HG03103 (cell line): ENCODE data around the gene ADORA2A.

Experiments
- ATAC-seq: cut with Tn5 transposase; IDR thresholded peaks from one replicate; pipeline ENCODE4 v1.9.1; 2021; ENCODE audit warnings: low read depth; ENCODE audit not compliant: unreplicated experiment

ADORA2A gene

DNA sequence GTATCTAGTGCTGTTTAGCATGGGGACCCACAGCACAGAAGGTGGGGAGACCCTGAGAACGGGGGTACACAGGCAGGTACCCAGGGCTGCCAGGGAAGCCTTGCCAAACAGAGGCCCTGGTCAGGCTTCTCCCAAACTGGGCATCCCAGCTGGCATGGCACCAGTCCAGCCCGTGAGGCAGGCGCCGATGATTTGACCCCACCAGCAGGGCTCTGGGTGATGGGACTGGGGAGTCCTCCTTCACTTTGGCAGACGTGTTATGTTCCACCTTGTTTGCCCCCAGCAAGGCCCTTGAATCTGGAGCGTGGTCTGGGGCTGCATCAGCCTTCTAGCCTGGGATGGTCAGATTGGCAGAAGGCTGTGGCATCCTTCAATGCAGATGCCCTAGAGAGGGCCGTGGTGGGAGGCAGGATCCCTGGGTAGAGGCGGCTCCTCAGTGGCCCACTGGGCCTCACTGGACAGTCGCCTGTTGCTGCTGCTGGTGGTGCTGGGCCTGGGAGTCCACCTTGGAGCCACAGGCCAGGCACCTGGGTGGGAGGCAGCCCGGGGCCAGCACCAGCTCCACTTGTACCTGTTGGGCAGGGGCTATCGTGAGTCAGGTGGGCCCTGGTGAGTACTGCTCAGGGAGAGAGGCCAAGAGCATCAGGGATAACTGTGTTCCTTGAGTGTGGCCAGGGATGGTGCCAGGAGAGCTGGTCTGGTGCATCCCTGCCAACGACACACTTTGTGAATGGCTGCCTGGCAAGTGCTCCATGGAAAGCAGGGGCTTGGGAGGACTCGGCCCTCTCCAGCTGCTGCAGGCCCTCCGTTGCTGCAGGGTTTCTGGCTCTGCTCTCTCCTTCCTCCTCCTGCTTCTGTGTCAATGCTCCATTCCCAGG, 3.3 kb downstream of the ADORA2A start:
- no peak for ATAC-seq

DNA sequence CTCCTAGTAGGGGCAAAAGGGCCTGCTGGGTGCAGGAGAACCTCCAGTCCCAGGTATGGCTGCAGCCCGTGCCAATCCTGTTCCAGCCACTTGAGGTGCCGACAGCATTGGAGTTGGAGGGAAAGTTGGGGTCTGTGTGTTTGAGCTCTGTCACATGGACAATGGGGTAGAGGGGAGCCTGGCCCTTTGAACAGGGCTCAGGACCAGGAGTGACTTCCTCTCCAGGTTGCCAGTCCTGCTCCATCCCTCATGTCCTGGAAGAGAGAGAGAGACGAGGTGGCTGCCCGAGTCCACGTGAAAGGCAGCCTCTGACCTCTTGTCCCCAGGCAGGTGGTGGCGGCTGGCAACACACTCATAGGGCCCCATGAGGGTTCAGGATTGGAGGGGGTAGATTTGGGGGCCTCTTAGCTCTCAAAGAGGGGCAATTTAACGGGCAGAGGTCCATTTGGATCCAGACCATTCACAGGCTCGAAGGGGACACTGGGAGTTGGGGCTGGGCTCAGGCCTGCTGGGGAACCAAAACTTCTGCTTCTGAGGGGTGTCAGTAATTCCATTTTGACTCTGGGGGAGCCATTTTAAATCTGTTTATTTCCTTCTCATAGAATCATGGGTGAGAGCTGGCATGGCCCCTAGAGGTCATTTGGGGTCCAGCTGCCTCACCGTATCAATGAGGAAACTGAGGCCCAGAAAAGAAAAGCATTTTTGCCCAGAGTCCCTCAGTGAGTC, 4.1 kb downstream of the ADORA2A start:
- no peak for ATAC-seq

DNA sequence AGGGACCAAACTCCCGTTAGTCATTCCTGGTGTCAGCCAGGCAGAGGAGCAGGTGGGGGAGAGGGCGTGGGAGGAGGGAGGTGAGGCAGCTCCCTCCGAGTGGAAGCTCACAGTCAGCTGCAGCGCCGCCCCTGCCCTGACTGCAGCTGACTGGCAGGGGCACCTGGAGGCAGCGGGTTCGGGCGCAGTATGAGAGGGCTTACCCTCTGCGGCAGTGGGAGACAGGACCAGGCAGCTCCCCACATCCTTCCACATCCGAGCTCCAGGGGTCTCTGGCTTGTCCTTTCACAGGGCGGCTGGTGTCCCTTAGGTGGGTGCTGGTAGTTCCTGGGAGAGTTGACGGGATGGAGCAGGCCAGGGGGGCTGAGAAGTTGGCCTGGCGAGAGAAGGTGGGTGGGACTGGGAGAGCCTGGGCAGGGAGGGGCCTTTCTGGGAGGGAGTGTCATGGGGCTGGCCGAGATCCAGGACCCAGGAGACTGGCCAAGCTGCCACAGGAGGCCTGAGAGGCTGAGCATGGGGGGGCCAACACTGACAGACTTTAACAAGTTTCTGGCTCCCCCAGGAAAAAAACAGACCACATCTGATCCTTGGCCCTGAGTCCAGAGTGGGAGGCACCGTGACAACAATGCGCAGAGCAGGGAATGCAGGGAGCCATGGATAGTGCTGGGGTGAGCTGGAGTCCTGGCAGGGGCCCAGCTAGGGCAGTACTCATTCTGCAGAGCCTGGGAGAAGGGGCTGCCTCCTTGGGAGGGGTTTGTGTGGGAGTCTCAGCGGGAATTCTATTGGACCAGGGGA, 4.9 kb downstream of the ADORA2A start:
- no peak for ATAC-seq

DNA sequence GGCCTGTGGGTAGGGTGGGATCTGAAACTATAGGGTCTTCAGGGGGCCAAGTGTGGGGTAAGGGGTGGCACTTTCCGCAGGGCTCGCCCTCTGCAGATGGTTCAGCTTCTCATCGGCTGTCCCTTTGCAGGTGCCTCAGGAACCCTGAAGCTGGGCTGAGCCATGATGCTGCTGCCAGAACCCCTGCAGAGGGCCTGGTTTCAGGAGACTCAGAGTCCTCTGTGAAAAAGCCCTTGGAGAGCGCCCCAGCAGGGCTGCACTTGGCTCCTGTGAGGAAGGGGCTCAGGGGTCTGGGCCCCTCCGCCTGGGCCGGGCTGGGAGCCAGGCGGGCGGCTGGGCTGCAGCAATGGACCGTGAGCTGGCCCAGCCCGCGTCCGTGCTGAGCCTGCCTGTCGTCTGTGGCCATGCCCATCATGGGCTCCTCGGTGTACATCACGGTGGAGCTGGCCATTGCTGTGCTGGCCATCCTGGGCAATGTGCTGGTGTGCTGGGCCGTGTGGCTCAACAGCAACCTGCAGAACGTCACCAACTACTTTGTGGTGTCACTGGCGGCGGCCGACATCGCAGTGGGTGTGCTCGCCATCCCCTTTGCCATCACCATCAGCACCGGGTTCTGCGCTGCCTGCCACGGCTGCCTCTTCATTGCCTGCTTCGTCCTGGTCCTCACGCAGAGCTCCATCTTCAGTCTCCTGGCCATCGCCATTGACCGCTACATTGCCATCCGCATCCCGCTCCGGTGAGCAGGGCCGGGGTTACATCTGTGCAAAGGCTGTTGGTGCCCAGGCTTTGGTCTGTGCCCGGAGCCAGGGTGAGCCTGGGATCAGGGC, 5.8 kb downstream of the ADORA2A start:
- ATAC-seq = no peak

DNA sequence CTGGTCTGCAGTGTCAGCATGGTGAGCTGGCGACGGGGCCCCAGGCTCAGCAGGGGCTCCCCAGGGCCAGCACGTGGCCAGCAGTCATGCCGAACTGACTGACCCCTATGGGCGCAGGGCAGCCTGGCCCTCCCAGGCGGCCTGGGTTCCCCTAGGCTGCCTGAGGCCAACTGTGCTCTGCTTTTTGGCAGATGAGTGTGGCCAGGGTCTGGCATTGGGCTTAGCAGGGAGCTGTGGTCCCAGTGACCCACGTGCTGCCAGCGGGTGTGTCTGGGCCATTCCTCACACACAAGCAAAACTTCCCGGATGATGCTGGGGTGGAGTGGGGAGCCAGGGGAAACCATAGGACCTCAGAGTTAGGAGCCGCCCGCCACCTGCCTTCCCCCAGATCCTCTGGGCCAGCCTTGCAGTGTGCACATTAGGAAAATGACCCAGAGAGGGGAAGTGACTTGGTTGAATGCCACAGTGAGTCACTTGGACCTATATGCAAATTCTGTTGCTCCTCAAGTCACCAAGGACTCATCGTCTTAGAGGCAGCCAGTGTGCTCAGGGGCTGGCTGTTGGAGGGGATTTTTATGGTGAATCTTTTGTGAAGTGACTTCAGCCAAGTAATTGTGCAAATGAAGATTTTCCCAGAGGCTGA, 6.5 kb downstream of the ADORA2A start:
- no peak for ATAC-seq

DNA sequence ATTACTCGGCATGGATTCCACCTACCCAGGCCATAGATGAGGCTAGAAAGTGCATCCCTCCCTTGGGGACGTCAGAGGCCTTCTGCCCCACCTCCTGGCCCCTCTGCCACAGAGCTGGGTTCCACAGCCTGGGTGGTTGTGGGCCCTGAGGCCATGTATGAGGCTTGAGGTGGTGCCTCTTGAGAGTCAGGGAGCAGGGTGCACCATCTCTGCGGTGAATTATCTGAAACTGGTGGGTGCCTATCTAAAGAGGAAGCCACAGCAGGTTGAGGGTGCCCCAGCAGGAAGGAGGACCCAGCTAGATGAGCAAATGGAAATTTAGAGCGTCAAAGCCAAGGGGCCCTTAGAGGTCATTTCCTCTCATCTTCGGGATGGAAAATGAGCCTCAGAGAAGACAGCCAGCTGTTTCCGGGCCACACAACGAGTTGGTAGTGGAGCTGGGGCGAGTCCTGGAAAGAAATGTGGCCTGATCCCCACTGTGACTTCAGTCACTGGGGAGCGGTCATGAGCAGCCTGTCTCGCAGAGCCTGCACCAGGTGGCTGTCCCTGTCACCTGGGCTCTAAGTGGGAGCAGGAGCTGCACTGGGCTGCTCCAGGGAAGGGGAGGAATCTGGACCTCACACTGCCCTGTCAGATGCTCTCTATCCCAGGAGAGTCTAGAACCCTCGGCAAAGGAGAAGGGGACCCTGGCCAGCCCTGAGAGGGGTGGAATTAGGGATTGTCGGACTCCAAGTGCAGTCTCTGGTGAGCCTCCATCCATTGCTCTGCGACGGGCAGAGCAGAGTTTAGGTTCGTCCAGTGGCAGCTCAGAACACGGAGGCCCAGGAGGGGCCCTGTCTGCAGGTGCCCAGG, 7.3 kb downstream of the ADORA2A start:
- no peak for ATAC-seq

DNA sequence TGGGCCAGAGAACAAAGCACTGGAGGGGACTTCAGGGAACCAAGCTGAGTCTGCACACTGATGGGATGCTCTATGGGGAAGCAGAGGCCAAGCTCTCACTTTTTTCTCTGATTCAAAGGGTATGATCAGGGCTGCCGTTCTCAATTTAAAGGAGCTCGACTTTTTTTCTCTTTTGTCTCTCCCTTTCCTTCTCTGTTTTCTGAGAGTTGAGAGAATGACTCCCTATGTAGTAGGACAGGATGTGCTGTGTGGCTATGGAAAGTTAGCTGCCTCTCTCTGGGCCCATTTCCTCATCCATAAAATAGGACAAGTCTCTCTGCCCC, 7.9 kb downstream of the ADORA2A start:
- no peak for ATAC-seq

DNA sequence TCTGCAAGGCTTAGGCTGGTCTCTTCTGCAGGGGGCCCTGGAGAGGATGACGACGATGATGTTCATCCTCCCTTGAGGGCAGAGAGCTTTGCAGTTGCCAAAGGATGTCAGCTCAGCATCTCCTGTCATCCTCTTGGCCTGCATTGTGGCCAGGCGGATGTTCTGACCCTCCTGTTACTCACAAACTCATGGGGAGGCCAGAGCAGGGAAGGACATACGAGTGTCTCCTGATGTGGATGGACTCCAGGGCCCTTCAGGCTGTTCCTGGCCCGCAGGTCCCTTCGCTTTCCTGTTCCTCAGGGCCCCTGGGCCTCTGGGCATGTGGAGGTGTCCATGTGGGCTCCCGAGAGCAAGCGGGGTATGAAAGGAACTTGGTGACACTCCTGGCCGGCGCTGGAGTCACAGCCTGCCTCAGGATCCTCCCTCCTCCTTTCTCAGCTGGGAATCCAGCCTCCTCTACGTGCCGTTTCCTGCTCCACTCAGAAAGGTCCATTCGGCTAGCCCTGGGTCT, 8.5 kb downstream of the ADORA2A start:
- ATAC-seq = no peak

DNA sequence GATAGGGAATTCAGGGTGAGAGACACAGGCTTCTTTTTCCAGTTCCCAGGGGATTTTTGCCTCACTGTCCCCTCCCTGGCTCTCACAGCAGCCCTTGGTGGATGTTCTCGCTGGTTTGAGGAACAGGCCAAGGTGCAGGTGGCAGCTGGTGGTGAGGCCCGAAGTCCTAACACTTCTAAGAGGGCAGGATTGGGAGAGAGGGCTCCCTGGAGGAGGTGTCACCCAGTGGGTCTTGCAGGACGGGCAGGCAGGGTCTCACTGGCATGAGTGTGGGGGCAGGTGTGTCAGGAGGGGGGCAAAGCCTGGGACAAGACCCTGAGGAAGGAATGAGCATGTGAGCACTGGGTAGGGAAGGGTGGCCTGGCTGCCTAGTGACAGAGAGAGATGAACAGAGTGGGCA, 9.2 kb downstream of the ADORA2A start:
- no peak for ATAC-seq

DNA sequence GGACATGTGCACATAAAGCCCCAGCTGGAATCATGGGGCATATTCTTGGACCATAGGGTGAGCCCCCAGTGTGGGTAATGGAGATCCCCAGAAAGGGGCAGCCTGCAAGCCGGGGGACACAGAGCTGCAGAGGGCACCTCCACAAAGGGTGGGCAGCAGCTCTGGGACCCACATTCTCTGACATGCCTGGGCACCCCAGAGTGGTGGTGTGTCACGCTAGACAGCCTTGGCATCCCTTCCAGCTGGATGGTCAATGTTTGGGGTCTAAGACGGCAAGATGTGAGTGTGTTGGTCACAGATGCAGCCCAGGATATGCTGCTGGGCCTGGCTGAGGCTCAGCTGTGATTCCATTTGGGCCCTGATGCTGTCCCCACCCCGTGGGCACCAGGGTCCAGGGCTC, 9.7 kb downstream of the ADORA2A start:
- ATAC-seq = no peak

DNA sequence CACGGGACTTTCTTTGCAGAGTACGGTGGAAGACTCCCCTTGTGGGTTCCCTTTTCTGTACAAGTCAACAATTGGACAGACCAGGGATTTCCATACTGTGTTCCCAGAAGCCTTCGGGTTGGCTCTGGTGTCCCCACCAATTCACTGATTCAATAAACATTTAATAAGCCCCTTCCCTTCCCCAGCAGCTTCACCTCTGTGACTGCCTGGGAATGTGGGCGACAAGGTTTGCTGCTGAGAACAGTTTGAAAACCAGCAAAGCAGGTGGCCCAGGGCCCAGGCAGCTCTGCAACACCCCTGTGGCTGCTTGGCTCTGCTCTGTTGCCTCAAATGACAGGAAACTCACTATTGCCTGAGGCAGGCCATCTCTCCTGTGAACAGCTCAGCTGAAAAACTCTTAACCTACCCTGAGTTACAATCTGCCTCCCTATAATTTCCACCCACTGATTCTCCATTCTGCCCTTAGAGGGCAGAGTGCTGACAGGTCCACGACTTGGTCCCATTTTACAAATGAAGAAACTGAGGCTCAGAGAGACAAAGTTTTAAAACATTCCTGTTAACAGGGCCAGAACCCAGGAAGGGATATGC, 10.4 kb downstream of the ADORA2A start:
- ATAC-seq = no peak

DNA sequence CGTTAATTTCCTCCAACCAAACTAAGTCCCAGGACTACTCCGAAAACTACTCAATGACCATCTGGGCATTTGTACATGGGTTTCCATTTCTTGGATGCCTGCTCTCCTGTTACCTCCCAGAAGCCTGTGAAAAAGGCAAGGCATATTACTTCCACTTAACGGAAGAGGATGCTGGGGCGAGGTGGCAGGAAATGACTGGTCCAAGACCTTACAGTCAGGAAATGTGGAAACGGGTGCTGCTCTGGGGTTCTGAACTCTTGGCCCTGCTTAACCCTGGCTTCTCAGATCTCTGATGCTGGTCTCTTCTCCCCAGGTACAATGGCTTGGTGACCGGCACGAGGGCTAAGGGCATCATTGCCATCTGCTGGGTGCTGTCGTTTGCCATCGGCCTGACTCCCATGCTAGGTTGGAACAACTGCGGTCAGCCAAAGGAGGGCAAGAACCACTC, 12.9 kb downstream of the ADORA2A start:
- ATAC-seq = no peak

DNA sequence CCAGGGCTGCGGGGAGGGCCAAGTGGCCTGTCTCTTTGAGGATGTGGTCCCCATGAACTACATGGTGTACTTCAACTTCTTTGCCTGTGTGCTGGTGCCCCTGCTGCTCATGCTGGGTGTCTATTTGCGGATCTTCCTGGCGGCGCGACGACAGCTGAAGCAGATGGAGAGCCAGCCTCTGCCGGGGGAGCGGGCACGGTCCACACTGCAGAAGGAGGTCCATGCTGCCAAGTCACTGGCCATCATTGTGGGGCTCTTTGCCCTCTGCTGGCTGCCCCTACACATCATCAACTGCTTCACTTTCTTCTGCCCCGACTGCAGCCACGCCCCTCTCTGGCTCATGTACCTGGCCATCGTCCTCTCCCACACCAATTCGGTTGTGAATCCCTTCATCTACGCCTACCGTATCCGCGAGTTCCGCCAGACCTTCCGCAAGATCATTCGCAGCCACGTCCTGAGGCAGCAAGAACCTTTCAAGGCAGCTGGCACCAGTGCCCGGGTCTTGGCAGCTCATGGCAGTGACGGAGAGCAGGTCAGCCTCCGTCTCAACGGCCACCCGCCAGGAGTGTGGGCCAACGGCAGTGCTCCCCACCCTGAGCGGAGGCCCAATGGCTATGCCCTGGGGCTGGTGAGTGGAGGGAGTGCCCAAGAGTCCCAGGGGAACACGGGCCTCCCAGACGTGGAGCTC, 13.5 kb downstream of the ADORA2A start:
- no peak for ATAC-seq

DNA sequence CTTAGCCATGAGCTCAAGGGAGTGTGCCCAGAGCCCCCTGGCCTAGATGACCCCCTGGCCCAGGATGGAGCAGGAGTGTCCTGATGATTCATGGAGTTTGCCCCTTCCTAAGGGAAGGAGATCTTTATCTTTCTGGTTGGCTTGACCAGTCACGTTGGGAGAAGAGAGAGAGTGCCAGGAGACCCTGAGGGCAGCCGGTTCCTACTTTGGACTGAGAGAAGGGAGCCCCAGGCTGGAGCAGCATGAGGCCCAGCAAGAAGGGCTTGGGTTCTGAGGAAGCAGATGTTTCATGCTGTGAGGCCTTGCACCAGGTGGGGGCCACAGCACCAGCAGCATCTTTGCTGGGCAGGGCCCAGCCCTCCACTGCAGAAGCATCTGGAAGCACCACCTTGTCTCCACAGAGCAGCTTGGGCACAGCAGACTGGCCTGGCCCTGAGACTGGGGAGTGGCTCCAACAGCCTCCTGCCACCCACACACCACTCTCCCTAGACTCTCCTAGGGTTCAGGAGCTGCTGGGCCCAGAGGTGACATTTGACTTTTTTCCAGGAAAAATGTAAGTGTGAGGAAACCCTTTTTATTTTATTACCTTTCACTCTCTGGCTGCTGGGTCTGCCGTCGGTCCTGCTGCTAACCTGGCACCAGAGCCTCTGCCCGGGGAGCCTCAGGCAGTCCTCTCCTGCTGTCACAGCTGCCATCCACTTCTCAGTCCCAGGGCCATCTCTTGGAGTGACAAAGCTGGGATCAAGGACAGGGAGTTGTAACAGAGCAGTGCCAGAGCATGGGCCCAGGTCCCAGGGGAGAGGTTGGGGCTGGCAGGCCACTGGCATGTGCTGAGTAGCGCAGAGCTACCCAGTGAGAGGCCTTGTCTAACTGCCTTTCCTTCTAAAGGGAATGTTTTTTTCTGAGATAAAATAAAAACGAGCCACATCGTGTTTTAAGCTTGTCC, 14.3 kb downstream of the ADORA2A start:
- ATAC-seq = no peak

DNA sequence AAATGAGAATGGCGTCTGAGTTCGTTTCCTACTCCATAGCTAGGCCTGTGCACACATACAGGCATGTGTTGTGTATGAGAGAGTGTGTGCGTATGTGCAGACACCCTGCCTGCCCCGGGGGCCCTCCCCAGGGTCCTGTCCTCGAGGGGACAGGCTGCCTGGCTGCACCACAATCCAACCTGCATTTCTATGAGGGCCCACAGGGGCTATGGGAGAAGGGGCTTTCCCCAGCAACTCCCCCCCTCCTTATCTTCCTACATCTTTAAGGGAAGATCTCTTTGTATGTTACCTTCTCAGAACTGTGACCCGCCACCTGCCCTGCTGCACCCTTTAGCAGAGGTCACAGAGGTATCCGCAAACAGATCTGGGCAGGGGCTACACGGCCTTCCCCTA, 14.9 kb downstream of the ADORA2A start:
- ATAC-seq = no peak

DNA sequence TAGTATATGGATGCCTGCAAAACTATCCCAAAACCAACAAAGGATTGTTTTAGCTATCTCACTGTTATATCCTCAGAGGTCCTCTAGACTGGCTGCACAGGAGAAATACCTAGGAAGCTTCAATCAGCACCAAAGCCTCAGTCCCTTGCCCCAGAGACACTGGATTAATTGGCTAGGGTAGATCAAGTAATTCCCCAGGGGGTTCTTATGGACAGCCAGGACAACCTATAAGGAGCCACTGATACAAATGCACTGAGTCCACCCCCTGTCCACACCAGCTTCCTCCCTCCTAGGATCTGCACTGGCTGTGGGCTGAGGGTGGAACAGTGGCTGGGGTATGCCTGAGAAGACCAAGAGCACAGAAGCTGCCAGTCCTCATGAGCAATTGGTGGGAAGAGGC, 16.3 kb downstream of the ADORA2A start:
- ATAC-seq = no peak

DNA sequence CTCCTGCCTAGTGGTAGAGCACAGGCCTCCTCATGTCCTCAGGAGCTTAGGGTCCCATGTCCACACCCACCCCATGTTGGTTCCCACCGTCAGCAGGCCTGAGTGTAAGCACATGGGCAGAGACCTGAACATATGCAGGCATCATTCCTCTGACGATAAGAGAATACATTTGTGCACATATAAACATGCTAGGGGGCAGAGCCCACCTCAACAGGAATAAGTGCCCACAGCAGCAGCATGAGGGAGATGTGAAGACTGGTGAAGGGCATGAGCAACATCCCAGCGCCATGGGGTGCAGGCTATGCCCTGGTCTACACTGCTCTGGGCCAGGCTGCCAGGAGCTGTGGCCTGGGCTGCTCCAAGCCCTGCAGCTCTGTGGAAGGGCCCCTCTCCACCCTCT, 16.9 kb downstream of the ADORA2A start:
- ATAC-seq = no peak
